T-cell (primary cell): ENCODE measurements around the gene CAPS2. TPM values are rescaled to one million over a fixed set of nuclear protein-coding genes. Genes with fewer than 3 reads are reported as not detected.

Source experiments
- ATAC-seq, 4 experiments: fragments of 200-7000 bp in 3 of 4; fragments of 150-1000 bp in 1 of 4; cut with Tn5 transposase; replicated peaks in 1 of 4; 1 replicate in 3 of 4; 2 replicates in 1 of 4; pipeline ENCODE4 v1.10.0; 2021; ENCODE audit warnings: moderate library complexity in 3 of 4, mild to moderate bottlenecking in 2 of 4, moderate number of reproducible peaks in 1 of 4
- CTCF ChIA-PET, 2 donors: fragments of 300-600 bp; sonication (Branson Sonifier 250); formaldehyde crosslinking; loops; one replicate each; lab custom pipeline; 2022; ENCODE audit warnings: antibody characterized with exemption in 2 of 2; lab: Charles Lee
- POLR2A ChIA-PET, 2 donors: fragments of 300-600 bp; sonication (Branson Sonifier 250); formaldehyde crosslinking; loops; one replicate each; lab custom pipeline; 2022; ENCODE audit warnings: antibody characterized with exemption in 2 of 2; lab: Charles Lee
- DNase-seq, 35 experiments: peaks; one replicate each; pipeline versions ENCODE4 v3.0.0 to v3.0.0-alpha.2; 2013 to 2023
- H3K27ac ChIP-seq: one replicate; pipeline ENCODE4 v1.5.1; 2013; ENCODE audit warnings: low read length
- H3K27me3 ChIP-seq, 2 experiments: replicated peaks in 1 of 2; 1 replicate in 1 of 2; 2 replicates in 1 of 2; pipeline versions ENCODE4 v1.6.1 to v1.7.0; 2013; ENCODE audit warnings: low read length in 1 of 2, mixed read lengths in 1 of 2; ENCODE audit not compliant: control insufficient read depth in 2 of 2, insufficient read depth in 2 of 2; ENCODE audit errors: extremely low read depth in 1 of 2
- H3K36me3 ChIP-seq, 2 donors: 1 replicate in 1 of 2; 2 replicates in 1 of 2; pipeline versions ENCODE4 v1.6.1 to v1.7.0; 2013; ENCODE audit warnings: low read length in 1 of 2; ENCODE audit not compliant: control insufficient read depth in 2 of 2, insufficient read depth in 1 of 2; ENCODE audit errors: extremely low read depth in 1 of 2
- H3K4me1 ChIP-seq, 2 experiments: 1 replicate in 1 of 2; 2 replicates in 1 of 2; pipeline versions ENCODE4 v1.6.1 to v1.7.0; 2013; ENCODE audit warnings: low read length in 2 of 2, mixed read lengths in 1 of 2; ENCODE audit not compliant: insufficient read depth in 2 of 2, control insufficient read depth in 1 of 2; ENCODE audit errors: extremely low read depth in 1 of 2
- H3K4me3 ChIP-seq, 2 donors: 1 replicate in 1 of 2; 2 replicates in 1 of 2; pipeline versions ENCODE4 v1.5.1 to v1.7.0; 2013; ENCODE audit warnings: mild to moderate bottlenecking in 2 of 2, low read length in 1 of 2, moderate library complexity in 1 of 2; ENCODE audit not compliant: control insufficient read depth in 1 of 2; ENCODE audit errors: extremely low read depth in 1 of 2
- H3K9me3 ChIP-seq: 2 replicates; pipeline ENCODE4 v1.7.0; 2013
- H3K27ac Mint-ChIP-seq, 2 donors: one replicate each; pipeline ENCODE4 v1.8.0; 2020 to 2021; ENCODE audit warnings: mild to moderate bottlenecking in 2 of 2, mixed read lengths in 2 of 2
- H3K27me3 Mint-ChIP-seq, 2 donors: one replicate each; pipeline ENCODE4 v1.8.0; 2021 to 2022; ENCODE audit warnings: mixed read lengths in 2 of 2
- H3K36me3 Mint-ChIP-seq: one replicate; pipeline ENCODE4 v1.8.0; 2021; ENCODE audit warnings: mixed read lengths
- H3K4me1 Mint-ChIP-seq, 3 donors: one replicate each; pipeline ENCODE4 v1.8.0; 2020 to 2022; ENCODE audit warnings: mixed read lengths in 3 of 3, mild to moderate bottlenecking in 1 of 3
- H3K4me3 Mint-ChIP-seq, 3 donors: one replicate each; pipeline ENCODE4 v1.8.0; 2020 to 2022; ENCODE audit warnings: mild to moderate bottlenecking in 3 of 3, mixed read lengths in 3 of 3, moderate library complexity in 3 of 3
- H3K9me3 Mint-ChIP-seq, 3 donors: one replicate each; pipeline ENCODE4 v1.8.0; 2020 to 2022; ENCODE audit warnings: mixed read lengths in 3 of 3
- WGBS: methylation state at CpG from one replicate; pipeline ENCODE4 v1.1.5; 2013; ENCODE audit warnings: missing lambda C conversion rate; ENCODE audit not compliant: insufficient coverage; 5-methylcytosine and 5-hydroxymethylcytosine counted together
- total RNA-seq, 35 experiments: library from RNA in 6 of 35; stranded (reverse) in 6 of 35; fragments of 120-200 nt in 1 of 35; gene quantifications; one replicate each; pipeline versions ENCODE4 v1.2.1 to v1.2.4 and lab custom pipeline; 2013 to 2026

Gene CAPS2
- total RNA-seq, 5 donors from 2014 or later (not counting 1 experiment from before 2014, with no cell fraction given) = 2.4 to 4.7 (median 4.4) TPM

DNA sequence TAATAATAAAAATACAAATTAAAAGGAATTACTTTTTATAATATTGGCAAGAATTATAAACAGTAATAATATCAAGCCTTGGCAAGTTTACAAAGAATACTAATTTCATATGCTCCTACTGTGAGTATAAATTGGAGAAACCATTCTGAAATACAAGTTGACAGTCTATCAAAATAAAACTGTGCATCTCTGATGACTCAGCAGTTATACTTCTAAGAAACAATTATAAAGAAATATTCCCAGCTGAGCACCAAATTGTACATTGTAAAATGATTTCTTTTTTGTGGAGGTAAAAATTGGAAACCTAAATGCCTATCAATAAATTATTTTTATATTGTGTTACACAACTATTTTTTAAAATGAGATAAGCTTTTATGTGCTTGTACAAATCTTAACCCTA is 85.0 kb downstream of the CAPS2 start:
- H3K9me3 ChIP-seq = peaks cover 3% of the 10 kb centered on the region
- H3K4me3 Mint-ChIP-seq = no peak overlapping the region
- no peak overlapping the region for H3K27ac ChIP-seq
- H3K27me3 ChIP-seq = no peaks in the 10 kb centered on the region
- H3K4me1 Mint-ChIP-seq = no peaks in the 10 kb centered on the region
- H3K36me3 ChIP-seq = no peaks in the 10 kb centered on the region
- no peaks in the 10 kb centered on the region for H3K36me3 Mint-ChIP-seq
- POLR2A ChIA-PET = no interaction called here
- DNase-seq (no peak), ATAC-seq (no peak)
- H3K4me3 ChIP-seq = no peak overlapping the region
- H3K27me3 Mint-ChIP-seq = peaks cover 1 to 6% of the 10 kb centered on the region in 2 donors
- H3K27ac Mint-ChIP-seq = no peak overlapping the region
- CTCF ChIA-PET = no interaction called here
- H3K9me3 Mint-ChIP-seq = peaks cover 4 to 10% (median 5%) of the 10 kb centered on the region in 3 donors
- no peaks in the 10 kb centered on the region for H3K4me1 ChIP-seq

DNA sequence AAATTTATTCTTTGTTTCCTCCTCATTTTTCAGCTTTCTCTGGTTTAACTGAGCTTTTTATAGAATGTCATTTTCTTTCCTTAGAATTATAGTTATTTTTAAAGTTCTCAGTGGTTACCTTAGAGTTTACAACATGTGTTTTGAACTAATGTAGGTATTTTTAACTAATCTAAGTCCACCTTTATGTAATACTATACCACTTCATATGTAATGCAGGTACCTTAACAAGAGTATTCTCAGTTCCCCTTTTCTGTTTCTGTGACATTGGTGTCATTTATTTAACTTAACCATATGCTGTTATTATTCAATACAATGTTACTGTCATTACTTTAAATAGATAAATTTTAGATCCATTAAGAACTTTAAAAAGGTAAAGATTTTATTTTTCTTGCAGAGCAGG is 90.1 kb downstream of the CAPS2 start:
- Mint-ChIP-seq H3K4me1 (no peaks in the 10 kb centered on the region), H3K9me3 (peaks cover 5 to 16% (median 9%) of the 10 kb centered on the region in 3 donors), H3K4me3 (no peak overlapping the region), H3K27me3 (peaks cover 0 to 4% of the 10 kb centered on the region in 2 donors), H3K36me3 (no peaks in the 10 kb centered on the region), H3K27ac (no peak overlapping the region)
- H3K9me3 ChIP-seq = peaks cover 3% of the 10 kb centered on the region
- no peak for DNase-seq
- no peaks in the 10 kb centered on the region for H3K27me3 ChIP-seq
- ATAC-seq = no peak
- POLR2A ChIA-PET = no interaction called here
- CTCF ChIA-PET = no interaction called here
- H3K36me3 ChIP-seq = no peaks in the 10 kb centered on the region
- no peak overlapping the region for H3K4me3 ChIP-seq
- no peak overlapping the region for H3K27ac ChIP-seq
- H3K4me1 ChIP-seq = no peaks in the 10 kb centered on the region

DNA sequence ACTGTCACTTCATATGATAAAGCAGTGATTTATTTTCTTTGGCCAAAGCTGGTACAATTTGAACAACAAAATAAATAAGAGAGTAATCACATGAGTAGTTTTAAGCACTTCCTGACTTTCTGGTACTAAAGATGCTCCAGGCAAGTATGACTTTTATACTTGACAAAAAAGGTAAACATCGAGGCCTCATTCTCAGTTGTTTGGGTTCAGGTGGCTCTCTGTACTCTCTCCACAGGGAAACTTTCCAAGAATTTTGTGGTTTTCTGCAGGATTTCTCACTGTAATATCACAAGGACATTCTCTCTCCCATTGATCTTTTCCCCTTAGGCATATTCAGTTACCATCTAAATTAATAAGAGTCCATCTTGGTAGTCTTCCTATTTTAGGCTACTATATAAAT is 93.9 kb downstream of the CAPS2 start:
- ChIA-PET POLR2A (interaction anchor here in 1 of 2 donors (0.8 kb wide), 1 partner anchor 493 kb away, joined by 3 read pairs; no protein-coding TSS in a partner anchor), CTCF (no interaction called here)

DNA sequence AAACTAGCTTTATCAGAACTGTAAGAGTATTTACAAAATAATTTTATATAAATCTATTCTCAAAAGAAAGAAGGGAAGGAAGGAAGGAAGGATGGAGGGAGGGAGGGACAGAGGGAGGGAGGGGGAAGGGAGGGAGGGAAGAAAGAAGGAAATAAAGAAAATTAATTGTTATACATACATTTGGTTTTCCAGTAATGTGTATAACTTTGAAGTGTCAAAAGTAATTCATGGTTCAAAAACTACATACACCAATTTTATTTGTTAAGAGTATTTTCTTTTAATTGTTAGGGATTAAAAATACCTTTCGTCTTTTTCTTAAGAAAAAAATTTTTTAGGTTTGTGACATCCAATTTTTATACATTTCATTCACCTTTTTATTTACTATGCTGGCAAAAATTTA is 103.0 kb downstream of the CAPS2 start:
- H3K4me1 Mint-ChIP-seq = no peaks in the 10 kb centered on the region
- no peaks in the 10 kb centered on the region for H3K4me1 ChIP-seq
- H3K9me3 ChIP-seq = no peaks in the 10 kb centered on the region
- no peaks in the 10 kb centered on the region for H3K27me3 ChIP-seq
- H3K27ac Mint-ChIP-seq = no peak overlapping the region
- no peak for DNase-seq
- H3K27me3 Mint-ChIP-seq = peaks cover 0 to 8% of the 10 kb centered on the region in 2 donors
- H3K4me3 ChIP-seq = no peak overlapping the region
- ChIA-PET CTCF (no interaction called here), POLR2A (interaction anchor here in 1 of 2 donors (0.6 kb wide), 1 partner anchor 1067 kb away, joined by 9 read pairs; no protein-coding TSS in a partner anchor)
- peaks cover 6 to 17% (median 11%) of the 10 kb centered on the region in 3 donors for H3K9me3 Mint-ChIP-seq
- no peaks in the 10 kb centered on the region for H3K36me3 ChIP-seq
- H3K4me3 Mint-ChIP-seq = no peak overlapping the region
- H3K36me3 Mint-ChIP-seq = no peaks in the 10 kb centered on the region
- no peak overlapping the region for H3K27ac ChIP-seq
- no CpG with 5 or more reads among the region's 1 CpG for WGBS
- ATAC-seq = no peak

More for the DNA sequence above, 93.9 kb downstream of the CAPS2 start:
- Histone ChIP-seq H3K27ac (no peak overlapping the region), H3K9me3 (peaks cover 3% of the 10 kb centered on the region), H3K4me3 (no peak overlapping the region), H3K36me3 (no peaks in the 10 kb centered on the region), H3K4me1 (no peaks in the 10 kb centered on the region), H3K27me3 (no peaks in the 10 kb centered on the region)
- peaks cover 6 to 21% (median 13%) of the 10 kb centered on the region in 3 donors for H3K9me3 Mint-ChIP-seq
- no peaks in the 10 kb centered on the region for H3K36me3 Mint-ChIP-seq
- WGBS = no CpG with 5 or more reads among the region's 1 CpG
- no peak for DNase-seq
- H3K4me3 Mint-ChIP-seq = no peak overlapping the region
- H3K4me1 Mint-ChIP-seq = no peaks in the 10 kb centered on the region
- H3K27ac Mint-ChIP-seq = no peak overlapping the region
- no peak for ATAC-seq
- H3K27me3 Mint-ChIP-seq = peaks cover 0 to under 1% of the 10 kb centered on the region in 2 donors

Other genes with a start within 250 kb of the CAPS2 start
- gene KCNC2, start 120.5 kb downstream of the CAPS2 start, total RNA-seq = not detected
- gene GLIPR1L1, start 4.3 kb upstream of the CAPS2 start, total RNA-seq = not detected
- 1 to 10 TPM in 2 of 5 donors, under 1 TPM in 3; 0.51 to 2.9 (median 0.72) TPM for gene GLIPR1L2, start 60.8 kb upstream of the CAPS2 start, total RNA-seq
- gene GLIPR1, start 150.4 kb upstream of the CAPS2 start, total RNA-seq = 100 to 1,000 TPM in 1 of 5 donors, 10 to 100 TPM in 4; 42.9 to 102 (median 53.5) TPM
- gene KRR1, start 181.3 kb upstream of the CAPS2 start, total RNA-seq = 100 to 1,000 TPM in 2 of 5 donors, 10 to 100 TPM in 3; 53.7 to 122 (median 66.5) TPM